ENCODE results near the gene OVOL1. TPM values are rescaled to one million over a fixed set of nuclear protein-coding genes. Genes with fewer than 3 reads are reported as not detected.

OVOL1 gene
- total RNA-seq, 2 experiments from 2014 or later = not detected

DNA sequence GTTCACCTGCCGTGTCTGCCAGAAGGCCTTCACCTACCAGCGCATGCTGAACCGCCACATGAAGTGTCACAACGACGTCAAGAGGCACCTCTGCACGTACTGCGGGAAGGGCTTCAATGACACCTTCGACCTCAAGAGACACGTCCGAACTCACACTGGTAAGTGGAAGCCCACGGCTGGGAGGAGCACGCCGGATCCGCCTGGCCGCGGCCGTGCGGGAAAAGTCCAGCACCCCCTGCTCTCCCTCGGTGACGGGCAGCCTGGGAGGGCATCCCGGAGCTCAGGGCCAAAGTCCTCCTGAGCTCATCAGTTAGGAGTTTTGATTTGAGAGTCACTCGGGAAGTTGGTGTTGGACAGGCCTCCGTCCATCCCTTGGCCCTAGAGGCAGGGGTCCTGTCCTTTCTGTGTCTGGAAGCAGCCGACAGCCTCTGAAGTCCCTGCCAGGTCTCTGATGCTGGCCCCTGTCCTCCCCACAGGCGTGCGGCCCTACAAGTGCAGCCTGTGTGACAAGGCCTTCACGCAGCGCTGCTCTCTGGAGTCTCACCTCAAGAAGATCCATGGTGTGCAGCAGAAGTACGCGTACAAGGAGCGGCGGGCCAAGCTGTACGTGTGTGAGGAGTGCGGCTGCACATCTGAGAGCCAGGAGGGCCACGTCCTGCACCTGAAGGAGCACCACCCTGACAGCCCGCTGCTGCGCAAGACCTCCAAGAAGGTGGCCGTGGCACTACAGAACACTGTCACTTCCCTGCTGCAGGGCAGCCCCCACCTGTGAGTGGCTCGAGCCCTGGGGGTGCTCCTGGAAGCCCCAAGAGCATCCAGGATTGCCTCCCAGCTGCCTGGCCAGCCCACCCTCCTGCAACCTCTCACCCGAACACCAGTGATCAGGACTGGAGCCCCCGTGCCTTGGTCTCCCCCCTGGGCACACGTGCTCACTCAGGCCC is 8.0 kb downstream of the OVOL1 start:
- Mint-ChIP-seq H3K27ac (no peak overlapping the region), H3K4me3 (no peak overlapping the region), H3K9me3 (no peaks in the 10 kb centered on the region), H3K4me1 (ENCODE audit: low read depth) (no peaks in the 10 kb centered on the region), H3K36me3 (ENCODE audit: low read depth) (no peaks in the 10 kb centered on the region), H3K27me3 (ENCODE audit: low read depth) (peaks cover 4% of the 10 kb centered on the region)
- CTCF ChIA-PET = no interaction called here
- no peak for DNase-seq
- intact Hi-C loops (cut with micrococcal nuclease) = no loop called here

DNA sequence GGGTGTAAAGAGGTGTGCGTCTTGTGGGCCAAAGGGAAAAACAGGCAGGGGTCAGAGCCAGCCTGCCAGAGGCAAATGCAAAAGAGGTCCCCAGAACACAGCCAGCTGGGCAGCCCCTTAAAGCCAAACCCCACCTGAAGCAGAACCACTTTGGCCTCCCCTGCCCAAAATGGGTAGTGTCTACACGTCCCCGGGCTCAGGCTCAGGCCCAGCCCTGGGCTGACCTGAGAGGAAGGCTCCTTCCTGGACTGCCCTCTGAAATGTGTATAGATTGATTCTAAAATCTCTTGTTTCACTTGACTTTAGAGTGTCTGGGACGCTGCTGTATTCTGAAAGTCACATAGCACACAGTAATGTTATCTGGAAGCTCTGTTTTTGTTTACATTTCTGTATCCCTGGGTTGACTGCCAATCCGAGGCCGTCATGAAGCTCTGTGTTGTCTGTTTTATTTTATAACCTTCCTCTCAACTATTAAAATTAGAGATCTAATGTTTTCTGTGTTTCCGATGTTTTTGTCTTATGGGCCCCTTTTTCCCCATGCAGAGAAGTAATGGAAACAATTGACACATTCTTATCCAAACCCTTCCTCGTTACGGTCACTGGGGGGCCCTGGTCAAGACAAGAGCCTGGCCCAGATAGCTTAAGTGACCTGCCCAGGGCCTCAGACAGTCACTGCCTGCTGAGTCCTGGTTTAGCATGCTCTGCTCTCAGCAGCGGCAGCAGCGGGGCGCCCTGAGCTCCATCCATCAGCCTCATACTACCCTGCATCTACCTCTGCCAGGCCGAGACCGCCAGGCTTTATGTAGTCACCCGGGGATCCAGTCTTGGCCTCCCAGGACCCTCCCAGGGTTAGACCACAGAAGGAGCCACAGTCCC is 10.1 kb downstream of the OVOL1 start:
- no peak for DNase-seq
- no peaks in the 10 kb centered on the region for H3K4me1 Mint-ChIP-seq (ENCODE audit: low read depth)
- no peak overlapping the region for H3K4me3 Mint-ChIP-seq
- no peaks in the 10 kb centered on the region for H3K27me3 Mint-ChIP-seq (ENCODE audit: low read depth)
- no peak overlapping the region for H3K27ac Mint-ChIP-seq
- intact Hi-C loops (cut with micrococcal nuclease) = no loop called here
- no peaks in the 10 kb centered on the region for H3K36me3 Mint-ChIP-seq (ENCODE audit: low read depth)
- CTCF ChIA-PET = interaction anchor here (0.6 to 4.4 kb wide), 3 partner anchors 17 to 110 kb away, joined by 3 to 17 read pairs (median 4); partner anchors contain the start of gene AP5B1
- H3K9me3 Mint-ChIP-seq = no peaks in the 10 kb centered on the region

GRCh38 chr11:65797711-65798110 is 10.8 kb downstream of the OVOL1 start:
- H3K27me3 Mint-ChIP-seq (ENCODE audit: low read depth) = peaks cover 2% of the 10 kb centered on the region
- no peak overlapping the region for H3K27ac Mint-ChIP-seq
- no peaks in the 10 kb centered on the region for H3K36me3 Mint-ChIP-seq (ENCODE audit: low read depth)
- H3K4me1 Mint-ChIP-seq (ENCODE audit: low read depth) = no peaks in the 10 kb centered on the region
- intact Hi-C loops (cut with micrococcal nuclease) = no loop called here
- DNase-seq = no peak
- H3K9me3 Mint-ChIP-seq = no peaks in the 10 kb centered on the region
- H3K4me3 Mint-ChIP-seq = no peak overlapping the region
- CTCF ChIA-PET = interaction anchor here (4.4 kb wide), 1 partner anchor 18 kb away, joined by 17 read pairs; the partner anchor contains the start of gene AP5B1

DNA sequence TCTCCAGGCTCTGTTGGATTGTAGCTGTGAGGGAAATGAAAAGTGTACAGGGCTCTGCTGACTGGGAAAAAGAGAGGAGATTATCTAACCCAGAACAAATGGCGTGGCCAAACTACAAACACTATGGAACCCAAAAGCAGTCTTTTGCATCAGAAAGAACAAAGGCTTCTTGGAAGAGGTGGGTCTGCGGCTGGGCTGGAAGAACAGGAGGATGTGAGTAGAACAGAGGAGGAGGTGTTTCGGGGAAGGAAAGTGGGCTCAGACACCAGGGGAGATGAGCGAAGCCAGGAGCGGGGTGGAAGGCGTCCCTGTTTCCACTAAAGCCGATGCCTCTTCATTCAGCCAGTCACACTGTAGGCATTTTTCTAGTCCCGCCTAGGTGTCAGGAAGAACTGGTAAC is 12.0 kb downstream of the OVOL1 start:
- H3K27ac Mint-ChIP-seq = no peak overlapping the region
- H3K4me3 Mint-ChIP-seq = no peak overlapping the region
- CTCF ChIA-PET = interaction anchor here (1.0 to 4.4 kb wide), 2 partner anchors 19 kb away, joined by 5 to 17 read pairs; partner anchors contain the start of gene AP5B1
- no peaks in the 10 kb centered on the region for H3K36me3 Mint-ChIP-seq (ENCODE audit: low read depth)
- peaks cover 9% of the 10 kb centered on the region for H3K27me3 Mint-ChIP-seq (ENCODE audit: low read depth)
- DNase-seq = no peak
- intact Hi-C loops (cut with micrococcal nuclease) = no loop called here
- H3K9me3 Mint-ChIP-seq = no peaks in the 10 kb centered on the region
- H3K4me1 Mint-ChIP-seq (ENCODE audit: low read depth) = no peaks in the 10 kb centered on the region

DNA sequence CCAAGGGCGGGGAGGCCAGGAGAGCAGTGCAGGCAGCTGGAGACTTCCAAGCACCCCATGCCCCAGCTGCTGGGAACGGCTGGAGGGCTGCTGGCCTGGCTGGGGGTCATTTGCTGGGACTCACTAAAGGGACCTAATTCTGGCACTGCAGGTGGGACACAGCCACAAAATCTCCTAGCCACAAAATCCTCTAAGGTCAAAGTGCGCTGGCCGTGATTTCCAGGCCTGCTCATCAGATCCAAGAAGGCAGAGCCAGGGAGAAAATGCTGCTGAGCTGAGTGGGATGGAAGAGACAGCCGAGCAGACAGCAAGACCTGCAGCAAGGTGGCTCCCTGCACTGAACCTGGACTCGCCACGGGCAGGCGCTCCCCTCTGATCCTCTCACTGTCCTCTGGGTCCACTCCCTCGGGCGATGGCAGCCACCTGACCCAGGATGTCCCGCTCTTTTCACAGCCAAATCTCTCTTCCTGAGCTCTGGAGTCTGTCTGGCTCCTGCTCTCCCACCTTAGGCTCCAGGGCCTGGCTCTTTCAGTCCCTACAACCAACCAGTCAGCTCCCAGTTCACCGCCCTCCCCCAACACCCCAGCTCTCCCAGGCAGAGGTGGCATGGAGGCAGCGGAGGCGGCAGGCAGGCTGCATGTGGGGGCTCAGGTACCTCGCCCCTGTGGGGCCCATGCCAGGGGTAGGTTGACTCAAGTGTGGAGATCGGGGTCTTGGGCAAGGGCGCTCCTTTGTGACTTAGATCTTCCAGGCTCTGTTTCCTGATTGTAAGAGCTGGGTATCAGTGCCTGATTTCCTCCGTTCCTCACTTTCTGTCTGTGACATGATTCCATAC is 14.5 kb downstream of the OVOL1 start:
- H3K36me3 Mint-ChIP-seq (ENCODE audit: low read depth) = no peaks in the 10 kb centered on the region
- no peaks in the 10 kb centered on the region for H3K4me1 Mint-ChIP-seq (ENCODE audit: low read depth)
- DNase-seq = no peak
- H3K27me3 Mint-ChIP-seq (ENCODE audit: low read depth) = peaks cover 9% of the 10 kb centered on the region
- H3K9me3 Mint-ChIP-seq = no peaks in the 10 kb centered on the region
- CTCF ChIA-PET = interaction anchor here (1.4 to 2.6 kb wide), 2 partner anchors 18 to 21 kb away, joined by 6 to 14 read pairs; partner anchors contain the start of gene AP5B1
- intact Hi-C loops (cut with micrococcal nuclease) = no loop called here
- no peak overlapping the region for H3K27ac Mint-ChIP-seq
- H3K4me3 Mint-ChIP-seq = no peak overlapping the region

DNA sequence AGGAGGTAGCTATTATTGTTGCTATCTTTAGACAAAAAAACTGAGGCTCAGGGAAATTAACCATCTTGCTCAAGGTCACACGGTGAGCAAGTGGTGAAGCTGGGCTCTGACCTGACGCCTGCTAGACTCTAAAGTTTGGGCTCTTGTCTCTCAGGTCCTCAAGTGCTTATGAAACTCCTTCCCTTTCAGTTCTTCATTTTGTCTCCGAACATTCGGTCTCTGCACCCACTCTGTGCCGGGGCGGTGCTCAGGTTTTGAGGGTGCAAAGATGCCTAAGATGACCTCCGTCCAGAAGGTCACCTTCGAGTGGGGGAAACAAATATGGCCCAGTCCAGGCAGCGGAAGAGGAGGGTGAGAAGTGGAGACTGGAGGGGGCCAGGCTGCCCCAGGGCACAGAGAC is 16.0 kb downstream of the OVOL1 start:
- Mint-ChIP-seq H3K4me1 (ENCODE audit: low read depth) (no peaks in the 10 kb centered on the region), H3K27me3 (ENCODE audit: low read depth) (peaks cover 9% of the 10 kb centered on the region), H3K9me3 (no peaks in the 10 kb centered on the region), H3K36me3 (ENCODE audit: low read depth) (no peaks in the 10 kb centered on the region), H3K27ac (no peak overlapping the region), H3K4me3 (no peak overlapping the region)
- intact Hi-C loops (cut with micrococcal nuclease) = no loop called here
- DNase-seq = no peak
- CTCF ChIA-PET = interaction anchor here (0.7 to 2.6 kb wide), 4 partner anchors 15 to 31 kb away, joined by 3 to 14 read pairs (median 8); partner anchors contain the start of gene AP5B1

DNA sequence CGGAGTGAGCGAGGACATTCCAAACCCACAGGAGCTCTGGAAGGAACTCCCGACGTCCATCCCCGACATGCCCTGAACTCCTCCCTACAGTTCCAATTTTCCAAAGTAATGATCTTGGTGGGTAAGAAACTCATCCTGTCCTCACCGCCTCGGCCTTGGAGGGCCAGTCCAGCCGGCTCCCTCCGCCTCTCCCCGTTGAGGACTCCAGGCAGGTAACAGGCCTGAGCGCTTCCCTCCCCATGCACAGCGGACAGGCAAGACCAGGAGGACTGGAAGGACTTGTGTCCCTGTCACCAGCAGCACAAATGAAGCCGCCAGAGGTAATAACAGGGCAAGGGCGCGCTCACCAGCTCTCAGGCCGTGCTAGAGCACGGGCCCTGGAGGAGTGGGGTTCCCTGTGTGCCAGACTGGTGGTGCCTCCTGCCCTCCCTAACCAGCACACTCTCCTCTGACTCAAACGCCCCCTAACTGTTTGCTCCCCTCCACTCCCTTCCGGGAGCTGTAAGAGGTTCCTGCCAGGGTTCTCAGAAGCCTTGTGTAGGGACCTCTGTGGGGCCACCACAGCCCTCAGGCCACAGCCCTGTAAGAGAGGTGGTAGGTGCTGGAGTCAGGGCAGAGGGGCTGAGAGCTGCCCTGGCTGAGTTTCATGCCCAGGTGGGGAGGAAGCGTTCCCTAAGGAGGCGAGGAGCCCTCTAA is 17.1 kb downstream of the OVOL1 start:
- Mint-ChIP-seq H3K9me3 (no peaks in the 10 kb centered on the region), H3K27ac (no peak overlapping the region), H3K36me3 (ENCODE audit: low read depth) (no peaks in the 10 kb centered on the region), H3K27me3 (ENCODE audit: low read depth) (peaks cover 9% of the 10 kb centered on the region), H3K4me1 (ENCODE audit: low read depth) (no peaks in the 10 kb centered on the region), H3K4me3 (no peak overlapping the region)
- CTCF ChIA-PET = interaction anchor here (0.9 to 1.0 kb wide), 2 partner anchors 14 to 25 kb away, joined by 3 read pairs; no protein-coding TSS in a partner anchor
- intact Hi-C loops (cut with micrococcal nuclease) = no loop called here
- no peak for DNase-seq

DNA sequence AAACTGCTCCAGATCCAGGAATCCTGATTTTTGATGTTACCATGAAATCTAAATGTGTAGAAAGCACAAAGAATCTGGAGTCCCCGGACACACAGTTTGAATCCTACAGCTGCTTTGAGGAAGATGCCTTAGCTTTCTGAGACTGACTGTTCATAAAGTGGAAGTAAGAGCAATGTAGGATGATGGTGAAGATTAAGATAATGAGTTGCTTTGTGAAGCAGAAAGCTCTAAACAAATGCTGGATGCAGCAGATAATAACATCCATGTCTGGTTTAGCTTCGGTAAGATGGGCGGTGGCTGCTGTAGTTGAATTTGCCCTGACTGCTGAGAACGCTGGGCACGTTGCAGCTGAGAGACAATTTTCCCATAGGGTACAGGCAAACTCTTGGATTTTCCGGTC is 20.1 kb downstream of the OVOL1 start:
- Mint-ChIP-seq H3K4me3 (no peak overlapping the region), H3K36me3 (ENCODE audit: low read depth) (no peaks in the 10 kb centered on the region), H3K27ac (no peak overlapping the region), H3K27me3 (ENCODE audit: low read depth) (peaks cover 9% of the 10 kb centered on the region), H3K9me3 (no peaks in the 10 kb centered on the region), H3K4me1 (ENCODE audit: low read depth) (no peaks in the 10 kb centered on the region)
- DNase-seq = no peak
- intact Hi-C loops (cut with micrococcal nuclease) = no loop called here
- CTCF ChIA-PET = interaction anchor here (0.9 to 4.2 kb wide), 3 partner anchors 28 to 117 kb away, joined by 3 to 24 read pairs (median 4); partner anchors contain the start of gene AP5B1

GRCh38 chr11:65808744-65809341 is 22.0 kb downstream of the OVOL1 start:
- Mint-ChIP-seq H3K4me3 (no peak overlapping the region), H3K9me3 (no peaks in the 10 kb centered on the region), H3K4me1 (ENCODE audit: low read depth) (no peaks in the 10 kb centered on the region), H3K27me3 (ENCODE audit: low read depth) (no peaks in the 10 kb centered on the region), H3K36me3 (ENCODE audit: low read depth) (no peaks in the 10 kb centered on the region), H3K27ac (no peak overlapping the region)
- no peak for DNase-seq
- CTCF ChIA-PET = interaction anchor here (0.6 to 4.2 kb wide), 4 partner anchors 13 to 48 kb away, joined by 3 to 24 read pairs (median 4); partner anchors contain the start of gene AP5B1
- intact Hi-C loops (cut with micrococcal nuclease) = no loop called here

GRCh38 chr11:65809496-65809895 is 22.6 kb downstream of the OVOL1 start:
- Mint-ChIP-seq H3K9me3 (no peaks in the 10 kb centered on the region), H3K36me3 (ENCODE audit: low read depth) (no peaks in the 10 kb centered on the region), H3K4me1 (ENCODE audit: low read depth) (no peaks in the 10 kb centered on the region), H3K27me3 (ENCODE audit: low read depth) (no peaks in the 10 kb centered on the region), H3K27ac (no peak overlapping the region), H3K4me3 (no peak overlapping the region)
- CTCF ChIA-PET = interaction anchor here (1.0 to 4.2 kb wide), 4 partner anchors 30 to 75 kb away, joined by 3 to 24 read pairs (median 4); partner anchors contain the start of gene AP5B1
- no peak for DNase-seq
- intact Hi-C loops (cut with micrococcal nuclease) = no loop called here

Measured in activated naive CD4-positive, alpha-beta T cell treated with anti-CD3 and anti-CD28 coated beads for 36 hours (primary cell).